ENCODE results near the gene SPTBN1. TPM values are rescaled to one million over a fixed set of nuclear protein-coding genes. Genes with fewer than 3 reads are reported as not detected.

Gene SPTBN1
- total and polyA plus RNA-seq, 2 of the 4 experiments (the other 2 are of a cell fraction): 49.1 to 241 TPM

DNA sequence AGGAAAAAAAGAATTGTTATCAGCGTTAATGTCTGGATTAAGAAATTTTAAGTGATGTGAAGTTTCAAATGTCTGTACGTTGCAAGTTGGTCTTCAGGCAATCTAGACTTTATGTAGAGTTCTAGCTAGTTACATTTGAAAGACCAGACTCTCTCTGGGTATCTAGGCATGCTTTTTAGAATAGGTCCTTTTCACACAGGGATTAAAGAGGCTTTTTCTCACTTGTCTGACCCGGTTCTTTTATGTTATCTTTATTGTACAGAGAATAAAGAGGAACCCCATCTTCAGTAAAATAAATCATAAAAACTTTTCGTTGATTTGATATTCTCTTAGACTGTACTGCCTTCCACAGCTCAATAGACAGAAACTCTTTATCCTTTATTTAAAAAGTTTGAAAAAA, 258.9 kb downstream of the SPTBN1 start:
- H3K36me3 ChIP-seq (ENCODE audit: control insufficient read depth, insufficient read depth, low read length): no peaks in the 10 kb centered on the region
- ChIA-PET POLR2A (ENCODE audit: unreplicated experiment) (no interaction called here), CTCF (no interaction called here)
- H3K9me1 ChIP-seq (ENCODE audit: insufficient read depth, low read length): no peaks in the 10 kb centered on the region
- 58% methylated on average over 2 of the region's 4 CpGs; no CpG with 5 or more reads in 1 of the 2 experiments for WGBS, 2 experiments (ENCODE audit: extremely low coverage in 2 of 2, insufficient read length in 1 of 2)
- H3K14ac ChIP-seq (replicated peaks; ENCODE audit: low read depth, low read length): no peak overlapping the region
- no peak overlapping the region for H2BK15ac ChIP-seq (ENCODE audit: low read depth, low read length)
- H3K23ac ChIP-seq (ENCODE audit: low read depth, low read length): no peak overlapping the region
- H3K79me1 ChIP-seq (ENCODE audit: low read depth in 1 of 2, low read length in 2 of 2): no peaks in the 10 kb centered on the region
- no peak overlapping the region for H4K8ac ChIP-seq (ENCODE audit: low read depth in 2 of 2, low read length in 2 of 2)
- H3K4me1 ChIP-seq (ENCODE audit: control insufficient read depth, insufficient read depth, low read length): no peaks in the 10 kb centered on the region
- no peak overlapping the region for H4K91ac ChIP-seq (ENCODE audit: insufficient read depth, low read depth, low read length)
- no peak overlapping the region for H3K4me3 ChIP-seq (ENCODE audit: insufficient read depth, low read depth, low read length)
- intact Hi-C loops (cut with micrococcal nuclease): no loop called here
- no peak for TF ChIP-seq NFE2L2 (IDR thresholded peaks at IDR 0.05; ENCODE audit: low read depth, low read length)
- no peak for TF ChIP-seq FOS (IDR thresholded peaks at IDR 0.05; ENCODE audit: low read depth, low read length)
- dilution Hi-C loops (cut with HindIII; ENCODE audit: low sequenced_read_pairs, unreplicated experiment): no loop called here
- ATAC-seq (ENCODE audit: low read depth) (no peak), DNase-seq (no peak)
- no peak overlapping the region for H2BK5ac ChIP-seq (ENCODE audit: low read depth, low read length, poor library complexity, severe bottlenecking)
- H2AK9ac ChIP-seq (replicated peaks; ENCODE audit: low read depth, low read length, poor library complexity): no peak overlapping the region
- H3K4ac ChIP-seq (ENCODE audit: low read depth, low read length): no peak overlapping the region
- peaks cover 10% of the 10 kb centered on the region for H3K27me3 ChIP-seq (ENCODE audit: control insufficient read depth, insufficient read depth, low read length)
- no peaks in the 10 kb centered on the region for H4K20me1 ChIP-seq (ENCODE audit: insufficient read depth, low read length)
- H4K5ac ChIP-seq (ENCODE audit: low read depth, low read length): no peak overlapping the region
- in situ Hi-C loops (cut with MboI; ENCODE audit: low sequenced_read_pairs): no loop called here
- no peak overlapping the region for H2BK20ac ChIP-seq (ENCODE audit: low read depth, low read length)
- no peak overlapping the region for H3K4me2 ChIP-seq (ENCODE audit: low read depth, low read length)
- no peak overlapping the region for H3K9ac ChIP-seq (ENCODE audit: low read depth, low read length)
- H3K18ac ChIP-seq (ENCODE audit: low read depth, low read length): no peak overlapping the region
- BruUV-seq (replicated peaks): no TSS peak
- H2AK5ac ChIP-seq (ENCODE audit: low read depth, low read length): no peak overlapping the region
- no peaks in the 10 kb centered on the region for H3K9me3 ChIP-seq (ENCODE audit: control insufficient read depth, insufficient read depth, low read length)
- no peak overlapping the region for H3K27ac ChIP-seq (ENCODE audit: insufficient read depth, low read length)
- no peak overlapping the region for H3K56ac ChIP-seq (ENCODE audit: extremely low read depth, insufficient read depth, low read length)
- H2BK120ac ChIP-seq (ENCODE audit: low read depth, low read length): no peak overlapping the region
- H2AFZ ChIP-seq (replicated peaks; ENCODE audit: low read length, poor library complexity): no peak overlapping the region

All from IMR-90 (cell line).